Fibroblast of upper back skin (primary cell): ENCODE data around the gene MROH2B.
A peak's percentile ranks its signal among the peaks of the same experiment; 100 is the strongest.
"Not testable (repeated sequence)": the region's sequence is repeated elsewhere in the genome, so short reads cannot be mapped to it uniquely, and the experiment has no call there.

Source experiments
- DNase-seq: peaks from one replicate; pipeline ENCODE4 v3.0.0-alpha.2; 2013

The MROH2B gene

DNA sequence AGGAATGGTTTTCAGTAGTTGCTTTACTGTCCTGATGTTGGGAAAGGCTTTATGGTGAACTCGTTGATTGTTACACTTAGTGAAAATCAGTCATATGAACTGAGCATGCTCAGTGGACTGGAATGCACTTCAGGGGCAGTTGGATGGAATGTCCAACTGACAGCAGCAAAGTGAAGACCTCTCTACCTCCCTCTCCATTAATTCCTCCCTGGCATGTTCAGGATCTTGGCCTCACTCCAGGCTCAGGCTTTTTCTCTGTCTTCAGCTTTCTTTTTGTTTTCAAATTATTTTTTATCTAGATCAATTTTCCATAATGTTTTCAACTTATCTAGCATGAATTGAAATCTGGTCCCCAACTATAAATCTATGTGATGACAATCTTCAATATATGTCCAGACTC, at the start of gene MROH2B:
TSS of gene MROH2B (minus strand) at position 101 of the 400 bp plus-strand sequence. CDS start 490 bp downstream, outside the sequence.
- no peak for DNase-seq

DNA sequence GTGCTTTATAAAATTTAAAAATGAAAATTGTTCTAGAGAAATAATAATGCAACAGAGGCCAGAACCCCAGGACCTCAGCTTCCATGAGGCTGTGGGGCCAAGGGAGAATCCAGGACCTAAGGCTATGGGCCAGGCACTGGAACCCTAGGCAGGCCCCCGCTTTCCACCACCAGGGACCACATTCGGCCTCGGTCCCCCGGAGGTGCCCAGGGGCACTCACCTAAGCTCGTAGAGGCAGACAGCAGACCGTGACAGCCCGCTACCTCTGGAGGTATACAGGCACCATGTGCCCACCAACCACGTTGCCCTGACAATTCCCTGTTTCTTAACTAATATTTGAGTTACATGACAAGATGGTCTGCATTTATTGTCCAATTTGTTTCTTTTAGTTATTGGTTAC, 49.5 kb upstream of the MROH2B start:
- no peak for DNase-seq

DNA sequence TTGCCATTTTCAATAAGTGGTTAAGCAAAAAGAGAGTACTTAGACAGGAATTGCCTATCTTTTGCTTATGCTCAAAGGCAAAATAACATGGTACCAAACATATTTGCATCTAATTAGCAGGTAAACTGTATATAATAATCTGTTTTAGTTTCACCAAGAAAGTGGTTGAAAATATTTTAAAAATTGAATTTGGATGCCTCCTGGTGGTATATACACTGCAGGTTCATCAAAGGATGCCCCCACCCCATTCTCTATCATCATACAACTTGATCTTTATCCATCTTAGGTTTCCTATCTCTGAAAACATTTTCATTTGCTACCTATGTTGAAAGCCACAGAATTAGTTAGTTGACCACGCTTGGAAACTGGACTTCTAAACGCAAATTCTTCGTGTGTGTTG, 47.0 kb upstream of the MROH2B start:
- DNase-seq = no peak

DNA sequence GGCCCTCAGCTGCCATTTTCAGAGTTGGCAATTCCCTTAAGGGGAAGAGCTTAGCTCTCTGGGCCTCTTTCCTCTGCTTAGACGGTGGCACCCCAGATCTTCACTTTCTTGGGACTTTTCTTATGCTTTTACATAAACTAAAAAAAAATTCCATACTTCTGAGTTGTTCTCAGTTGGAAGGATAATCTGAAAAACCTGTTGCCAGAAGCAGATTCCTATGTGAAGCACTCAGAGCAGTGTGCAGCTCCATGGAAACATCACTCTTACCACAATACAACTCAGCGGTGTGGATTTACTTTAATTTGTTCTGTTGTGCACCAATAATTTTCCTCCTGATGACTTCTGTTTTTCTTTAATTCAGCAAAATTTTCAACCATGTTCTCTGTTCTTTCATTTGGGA, 44.1 kb upstream of the MROH2B start:
- peak; percentile 70 for DNase-seq

DNA sequence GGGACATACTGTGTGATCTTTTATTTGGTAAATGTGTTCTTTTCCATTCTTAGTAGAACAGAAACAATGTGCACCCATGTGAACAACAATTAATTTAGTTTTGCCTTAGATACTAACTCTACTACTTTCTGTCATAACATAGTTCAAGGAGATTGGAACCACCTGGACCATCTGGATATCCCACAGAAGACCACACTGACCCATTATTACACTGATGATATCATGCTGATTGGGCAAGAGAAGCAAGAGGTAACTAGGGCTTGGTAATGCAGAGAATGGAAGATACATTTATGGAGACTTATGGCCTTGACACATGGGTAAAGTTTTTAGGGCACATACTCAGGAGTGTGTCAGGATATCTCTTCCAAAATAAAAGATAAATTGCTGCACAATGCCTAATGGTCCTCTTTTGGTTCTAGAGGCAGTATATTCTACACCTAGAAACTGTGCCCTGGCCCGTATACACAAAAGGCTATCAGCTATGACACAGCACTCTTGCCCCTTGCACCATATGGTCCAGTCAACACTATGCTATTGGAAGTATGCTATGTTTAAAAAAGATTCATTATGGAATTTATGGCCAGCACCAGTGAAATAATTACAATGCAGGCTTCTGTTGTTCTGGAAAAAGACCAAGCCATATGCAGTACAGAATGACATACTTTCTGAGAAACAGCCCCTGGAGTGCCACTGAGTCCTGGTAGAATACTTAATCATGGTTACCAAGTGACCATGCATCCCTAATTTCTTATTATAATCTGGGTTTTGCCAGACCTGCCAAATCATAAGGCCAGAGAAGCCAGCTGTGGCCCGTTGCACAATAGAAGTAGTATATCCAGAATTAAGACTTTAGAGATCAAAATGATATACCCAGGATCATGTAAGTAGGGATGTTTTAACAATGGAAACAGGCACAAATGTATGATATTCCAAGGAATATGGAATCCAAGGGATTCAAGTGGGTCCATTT, 41.6 kb upstream of the MROH2B start:
- peak; percentile 49 for DNase-seq

DNA sequence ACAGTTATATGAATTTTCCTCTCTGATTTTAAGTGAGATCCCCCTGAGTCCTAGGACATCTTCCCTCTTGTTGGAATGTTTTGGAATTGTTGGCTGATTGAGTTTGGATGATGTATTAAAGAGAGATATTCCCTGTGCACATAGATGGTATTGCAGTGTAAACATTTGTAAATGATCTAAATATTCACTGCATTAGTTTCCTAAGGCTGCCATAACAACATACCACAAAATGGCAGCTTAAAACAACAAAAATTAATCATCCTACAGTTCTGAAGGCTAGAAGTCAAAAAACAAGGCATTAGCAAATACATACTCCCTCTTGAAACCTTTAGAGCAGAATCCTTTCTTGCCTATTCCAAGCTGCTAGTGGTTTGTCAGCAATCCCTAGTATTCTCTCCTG, 38.0 kb upstream of the MROH2B start:
- no peak for DNase-seq

DNA sequence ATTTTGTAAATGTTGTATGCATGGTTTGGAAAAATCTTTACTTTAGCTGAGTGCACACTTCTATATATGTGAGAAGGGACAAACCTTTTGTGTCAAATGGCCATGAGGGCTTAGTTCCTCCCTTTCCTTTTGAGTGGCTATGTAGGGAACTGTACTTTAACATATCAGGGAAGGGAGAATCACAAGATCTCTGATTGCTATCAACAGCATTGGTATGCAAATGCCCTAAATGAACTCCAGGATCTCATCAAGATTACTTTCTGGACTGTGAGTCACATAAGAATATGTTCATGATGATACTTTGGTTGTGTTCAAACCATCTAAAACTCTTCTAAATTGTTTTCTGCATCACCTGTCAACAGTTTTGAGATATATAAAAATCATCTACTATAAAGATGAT, 31.2 kb upstream of the MROH2B start:
- DNase-seq = no peak

DNA sequence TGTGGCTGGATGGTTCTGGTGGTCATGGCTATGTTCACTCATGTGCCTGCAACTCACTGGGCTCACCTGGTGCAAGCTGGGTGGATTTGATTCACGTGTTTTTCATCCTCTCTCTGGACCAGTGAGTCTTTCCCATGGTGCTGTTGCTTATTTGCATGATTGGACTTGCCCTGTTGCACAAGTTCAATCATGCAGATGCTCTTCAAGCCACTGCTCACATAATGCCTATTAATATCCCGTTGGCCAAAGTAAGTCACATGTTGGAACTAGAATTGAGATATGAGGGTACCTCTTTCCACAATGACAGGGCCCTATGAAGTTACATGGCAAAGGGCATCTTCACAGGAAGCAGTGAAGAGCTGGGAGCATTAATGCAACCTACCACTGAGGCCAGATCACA, 26.5 kb upstream of the MROH2B start:
- DNase-seq = no peak

DNA sequence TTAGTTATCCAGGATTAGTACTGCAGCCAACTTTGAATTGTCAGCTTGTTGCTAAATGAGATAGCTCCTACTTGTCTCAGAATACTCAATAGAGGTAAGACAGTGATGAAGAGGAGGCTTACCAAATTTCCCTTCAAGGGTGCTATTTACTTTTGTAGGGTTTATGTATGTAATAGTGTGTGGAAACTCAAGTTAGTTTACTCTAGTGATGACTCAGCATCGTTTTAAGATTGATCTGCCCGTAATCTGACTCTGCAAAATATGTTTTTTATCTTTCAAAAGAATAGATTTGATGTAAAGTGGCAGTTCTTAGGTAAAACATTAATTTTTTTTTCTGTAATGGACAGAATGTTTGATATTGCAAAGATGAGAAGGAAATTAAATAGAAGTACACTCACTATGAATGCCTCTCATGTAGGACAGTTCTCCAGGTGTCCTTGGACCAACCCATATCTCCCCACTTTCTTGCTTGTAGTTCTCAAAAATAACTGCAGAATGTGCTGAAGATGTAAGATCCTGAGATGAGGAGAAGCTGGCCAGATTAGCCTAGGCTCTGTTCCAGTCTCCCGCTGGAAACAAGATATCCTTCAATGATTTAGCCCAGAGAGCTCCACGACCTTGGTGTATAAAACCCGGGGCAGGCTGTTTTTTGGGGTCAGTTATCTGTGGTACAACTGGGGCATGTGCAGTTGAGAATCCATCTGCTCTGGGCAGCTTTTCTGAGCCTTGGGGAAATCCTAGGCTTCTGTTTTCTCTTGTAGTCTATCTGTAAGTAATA, 24.4 kb upstream of the MROH2B start:
- no peak for DNase-seq

DNA sequence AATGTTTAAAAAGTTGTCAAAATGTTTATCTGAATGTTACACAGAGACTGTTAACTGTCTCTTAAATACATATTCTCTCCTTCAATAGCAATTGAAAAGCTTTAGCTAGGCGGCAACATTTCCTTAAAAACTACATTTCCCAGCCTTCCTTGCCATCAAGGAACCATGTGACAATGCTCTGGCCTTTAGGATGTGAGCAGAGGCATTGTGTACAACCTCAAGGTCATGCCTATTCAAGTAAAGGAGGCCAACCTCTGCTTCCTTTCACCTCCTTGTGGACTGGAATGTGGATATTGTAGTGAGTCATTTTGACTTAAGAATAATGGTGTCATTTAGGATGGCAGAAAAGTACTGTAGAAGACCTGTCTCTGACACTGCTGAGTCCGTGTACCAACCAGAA, 23.7 kb upstream of the MROH2B start:
- DNase-seq = no peak

DNA sequence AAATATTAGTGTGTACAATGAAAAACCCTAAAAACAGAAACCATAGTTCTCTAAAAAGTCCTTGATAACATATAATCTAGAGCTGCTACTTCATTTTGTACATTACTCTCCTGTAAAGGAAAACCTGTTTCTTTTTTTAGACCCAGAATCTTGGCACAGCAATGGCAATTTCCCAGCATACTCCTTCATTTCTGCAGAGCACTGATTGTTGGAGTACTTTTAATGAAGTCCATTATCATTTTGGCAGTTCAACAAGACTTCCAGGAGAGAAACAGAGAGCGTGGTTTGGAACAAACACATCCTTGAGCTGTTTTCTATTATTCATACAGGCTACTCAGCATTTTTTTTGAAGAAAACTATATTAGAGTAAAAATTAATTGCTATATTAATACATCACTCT, 22.7 kb upstream of the MROH2B start:
- no peak for DNase-seq

DNA sequence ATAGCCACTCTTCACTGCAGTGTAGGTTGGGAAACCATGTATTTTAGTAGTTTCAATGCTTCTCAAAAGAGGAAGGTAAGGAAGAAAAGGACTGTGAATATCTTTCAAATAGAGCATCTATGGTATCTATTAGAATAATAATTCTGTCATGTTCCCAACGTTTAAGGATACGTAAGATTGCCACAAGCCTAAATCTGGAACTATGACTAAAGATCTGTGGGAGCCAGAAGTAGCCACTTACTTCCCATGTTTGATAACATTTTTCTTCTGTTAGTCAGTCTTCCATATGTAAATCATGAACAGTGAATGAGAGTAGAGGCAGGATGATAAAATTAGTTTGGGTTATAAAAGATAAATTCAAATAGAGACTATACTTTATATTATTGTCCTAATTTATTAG, 16.3 kb upstream of the MROH2B start:
- peak; percentile 11 for DNase-seq

DNA sequence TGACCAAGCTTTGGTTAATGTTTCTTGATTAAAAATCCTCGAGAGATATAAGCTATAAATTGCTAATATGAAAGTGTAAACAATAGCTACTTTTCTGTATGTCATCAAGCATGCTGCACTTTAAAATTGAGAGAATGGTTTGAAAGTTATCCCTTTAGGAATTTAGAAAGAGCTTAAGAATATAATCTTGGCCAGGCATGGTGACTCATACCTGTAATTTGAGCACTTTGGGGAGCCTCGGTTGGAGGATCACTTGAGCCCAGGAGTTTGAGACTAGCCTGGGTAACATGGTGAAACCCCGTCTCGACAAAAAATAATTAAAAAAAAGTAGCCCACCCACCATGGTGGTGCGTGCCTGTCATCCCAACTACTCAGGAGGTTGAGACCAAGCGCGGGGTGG, 12.2 kb upstream of the MROH2B start:
- DNase-seq = no peak

DNA sequence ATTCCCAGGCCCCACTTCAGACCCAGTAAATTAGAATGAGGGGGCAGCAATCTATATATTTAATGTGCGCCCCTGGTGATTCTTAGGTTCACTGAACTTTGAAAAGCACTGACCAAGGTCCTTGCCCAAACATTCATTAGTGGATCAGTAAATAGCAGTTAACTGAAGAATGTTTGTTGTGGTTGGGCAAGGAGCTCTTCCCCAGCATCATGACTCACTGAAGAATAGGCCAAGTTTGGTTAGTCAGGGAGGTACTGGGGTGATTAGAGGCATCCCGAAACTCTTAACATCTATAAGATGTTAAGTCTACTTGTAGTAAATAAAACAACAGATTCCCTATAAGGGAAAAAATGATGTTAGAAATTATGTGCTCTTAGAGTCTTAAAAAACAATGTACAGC, 833 bp upstream of the MROH2B start:
- DNase-seq = no peak

DNA sequence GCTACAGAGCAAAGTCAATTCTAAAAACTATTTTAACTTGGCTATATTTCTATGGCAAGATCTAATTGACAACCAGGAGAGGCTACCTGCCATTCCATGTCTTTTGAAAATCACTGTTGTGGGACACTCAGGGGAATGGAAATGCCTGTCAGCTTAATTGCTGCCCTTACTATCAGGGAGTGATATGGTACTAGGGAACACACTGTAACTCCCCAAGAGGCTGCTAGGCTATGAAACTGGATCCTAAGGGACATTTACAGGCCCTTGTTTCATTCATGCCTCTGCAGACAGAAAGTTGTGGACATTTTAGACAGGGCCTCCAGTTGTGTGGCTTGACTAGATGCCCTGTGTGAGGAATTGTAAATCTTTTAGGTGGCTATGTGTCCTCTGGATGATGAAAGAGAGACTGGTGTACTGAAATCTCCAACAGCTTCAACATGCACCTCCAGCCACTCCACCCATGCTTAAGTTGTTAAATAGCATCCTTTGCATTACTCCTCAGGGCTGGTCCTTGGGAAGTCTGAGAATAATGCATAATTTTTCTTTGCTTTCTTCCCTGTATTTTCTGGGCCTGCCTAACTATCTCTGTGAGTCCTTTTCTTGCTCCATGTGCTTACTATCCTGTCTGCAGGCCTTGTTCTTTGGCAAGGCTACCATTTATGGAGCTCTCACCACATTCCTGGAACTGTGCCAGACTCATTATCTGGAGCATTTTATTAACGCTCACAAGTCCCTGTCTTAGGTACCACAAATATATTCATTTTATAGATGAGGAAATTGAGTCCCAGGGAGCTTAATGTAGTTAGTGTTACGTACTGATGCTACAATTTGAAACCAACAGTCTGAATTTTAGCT, 3.2 kb downstream of the MROH2B start:
- DNase-seq = no peak

DNA sequence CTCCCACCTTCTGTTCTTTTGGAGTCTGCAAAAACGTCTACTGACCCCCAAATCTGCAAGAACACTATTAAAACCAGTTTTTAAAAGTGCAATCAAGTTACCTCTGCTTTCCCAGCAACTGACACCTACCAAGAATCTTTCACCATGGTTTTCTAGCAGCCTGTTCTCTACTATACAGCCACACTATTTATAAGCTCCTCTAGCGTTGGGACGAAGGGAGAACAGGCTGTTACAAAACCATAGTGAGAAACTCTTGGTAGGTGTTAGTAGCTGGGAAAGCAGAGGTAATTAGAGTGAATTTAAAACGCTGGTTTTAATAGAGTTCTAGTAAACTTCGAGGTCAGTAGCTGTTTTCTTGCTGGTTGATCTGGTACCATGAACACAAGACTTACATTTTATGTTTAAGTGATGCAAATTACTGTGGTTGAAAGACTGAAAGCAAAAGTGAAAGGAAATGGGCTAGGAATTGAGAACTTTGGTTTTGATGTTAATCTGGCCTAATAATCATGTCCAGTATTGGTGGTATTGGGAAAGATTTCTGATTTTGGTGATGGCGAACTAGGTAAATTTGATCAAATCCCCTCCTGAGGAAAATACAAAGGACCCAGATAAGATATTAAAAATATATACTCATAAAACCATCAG, 5.3 kb downstream of the MROH2B start:
- DNase-seq = no peak

DNA sequence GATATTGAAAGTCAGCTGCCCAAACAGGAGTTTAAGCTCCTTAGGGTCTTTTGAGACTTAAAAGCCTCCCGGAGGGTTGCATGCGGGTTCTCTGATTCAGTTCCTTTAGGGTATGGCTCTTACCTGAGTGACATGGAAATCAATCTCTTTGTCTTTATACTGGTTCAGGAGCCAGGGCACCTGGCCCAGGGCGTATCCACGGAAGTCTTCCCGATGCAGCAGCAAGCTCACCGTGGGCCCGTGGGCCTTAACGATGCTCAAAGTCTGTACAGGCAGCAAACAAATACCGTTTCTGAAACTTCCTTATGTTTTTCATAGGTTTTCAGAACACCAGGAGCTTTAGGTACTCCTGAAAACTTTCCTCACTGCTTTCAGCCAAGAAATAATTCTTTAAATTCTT, 13.2 kb downstream of the MROH2B start:
- no peak for DNase-seq

DNA sequence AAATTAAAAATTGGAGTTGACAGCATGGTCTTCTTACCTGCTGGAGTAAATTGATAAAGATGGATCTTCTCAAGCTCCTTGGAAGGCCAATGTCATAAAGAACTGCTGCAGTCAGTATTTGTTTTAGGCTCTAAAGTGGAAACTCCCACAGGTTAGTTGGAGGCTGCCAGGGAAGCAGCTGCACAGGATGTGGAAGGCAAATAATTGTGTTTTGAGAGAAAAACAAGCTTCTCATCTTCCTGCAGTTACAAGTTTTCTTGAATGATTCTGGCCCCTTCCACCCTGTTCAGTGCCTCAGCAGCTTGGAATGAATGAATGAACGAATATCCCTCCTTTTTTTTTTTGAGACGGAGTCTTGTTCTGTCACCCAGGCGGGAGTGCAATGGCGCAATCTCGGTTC, 13.9 kb downstream of the MROH2B start:
- DNase-seq = no peak

DNA sequence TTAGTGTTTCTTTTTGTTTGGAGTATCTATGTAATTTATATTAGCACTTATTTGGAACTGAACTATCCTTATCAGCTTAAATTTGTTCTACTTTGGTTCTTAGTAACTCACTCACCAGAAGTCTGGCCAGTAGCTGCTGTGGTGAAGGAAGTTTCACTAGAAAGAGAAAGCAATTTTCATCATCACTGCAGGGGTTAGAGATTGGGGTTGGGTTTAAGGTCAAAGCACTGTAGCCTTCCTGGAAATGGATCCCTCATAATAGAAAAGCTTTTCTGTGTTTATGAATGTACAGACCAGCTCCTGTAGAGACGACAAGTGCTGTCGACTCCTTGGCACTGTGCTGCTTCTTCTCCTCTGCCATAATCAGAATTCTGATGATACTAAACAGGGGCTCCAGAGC, 22.2 kb downstream of the MROH2B start:
- no peak for DNase-seq

DNA sequence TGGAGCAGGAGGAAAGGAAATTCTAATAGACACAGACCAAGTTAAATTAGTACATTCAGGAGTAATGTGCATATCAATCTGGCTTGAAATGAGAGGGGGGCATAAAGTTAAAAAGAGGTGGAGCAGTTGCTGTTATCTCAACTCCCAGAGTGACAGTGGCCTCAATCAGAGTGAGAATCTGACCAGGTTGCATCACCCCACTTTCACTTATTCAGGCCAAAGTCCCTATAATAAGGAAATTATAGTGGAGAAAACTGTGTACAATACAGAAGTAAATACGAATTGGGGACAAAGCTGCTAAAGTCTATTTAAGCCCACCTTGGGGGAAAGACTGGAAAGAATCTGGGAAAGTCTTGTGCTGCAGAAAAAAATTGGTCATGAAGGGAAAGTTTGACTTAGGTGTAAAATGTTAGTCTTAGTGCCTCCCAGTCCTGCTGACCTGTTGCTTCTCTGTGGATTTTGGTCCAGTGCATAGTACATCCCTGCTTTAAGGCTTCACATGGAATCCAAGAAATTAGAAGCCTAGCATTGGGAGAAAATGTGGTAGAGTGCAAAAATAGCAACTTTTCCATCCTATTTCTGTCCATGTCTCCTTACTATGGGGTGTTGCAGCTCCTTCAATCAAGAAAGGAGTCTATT, 27.9 kb downstream of the MROH2B start:
- no peak for DNase-seq

DNA sequence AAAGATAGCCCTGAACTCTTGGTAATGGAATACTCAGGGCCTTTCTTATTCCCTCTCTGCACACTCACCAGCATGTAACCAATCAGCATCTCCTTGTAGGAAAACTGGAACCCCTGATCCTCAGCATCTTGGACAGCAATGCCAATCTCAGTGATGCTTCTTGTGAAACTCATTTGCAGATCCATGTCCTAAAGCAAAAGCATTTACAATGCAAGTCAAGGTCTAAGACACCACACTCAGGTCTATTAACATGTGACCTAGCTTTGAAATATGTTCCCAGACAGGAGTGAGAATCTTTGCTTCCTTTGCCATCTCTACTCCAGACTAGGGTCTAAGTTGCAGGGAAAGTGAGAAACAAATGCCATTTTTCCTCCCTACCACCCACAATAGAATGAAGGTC, 38.2 kb downstream of the MROH2B start:
- no peak for DNase-seq

DNA sequence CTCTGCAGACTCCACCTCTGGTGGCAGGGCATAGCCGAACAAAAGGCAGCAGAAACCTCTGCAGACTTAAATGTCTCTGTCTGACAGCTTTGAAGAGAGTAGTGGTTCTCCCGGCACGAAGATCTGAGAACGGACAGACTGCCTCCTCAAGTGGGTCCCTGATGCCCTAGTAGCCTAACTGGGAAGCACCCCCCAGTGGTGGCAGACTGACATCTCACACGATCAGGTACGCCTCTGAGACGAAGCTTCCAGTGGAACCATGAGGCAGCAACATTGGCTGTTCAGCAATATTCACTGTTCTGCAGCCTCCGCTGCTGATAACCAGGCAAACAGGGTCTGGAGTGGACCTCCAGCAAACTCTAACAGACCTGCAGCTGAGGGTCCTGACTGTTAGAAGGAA, 48.5 kb downstream of the MROH2B start:
- DNase-seq = not testable (repeated sequence)
